HFFc6 (cell line): ENCODE results near the gene TEDC2. TPM values are rescaled to one million over a fixed set of nuclear protein-coding genes. Genes with fewer than 3 reads are reported as not detected.

Experiments
- DNase-seq: peaks from one replicate; pipeline ENCODE4 v3.0.0-alpha.2; 2018
- H3K27ac Mint-ChIP-seq: 2 replicates; pipeline ENCODE4 v1.8.0; 2020; ENCODE audit warnings: mild to moderate bottlenecking, mixed read lengths
- H3K27me3 Mint-ChIP-seq: 2 replicates; pipeline ENCODE4 v1.8.0; 2021; ENCODE audit warnings: mild to moderate bottlenecking, moderate library complexity, mixed read lengths; ENCODE audit not compliant: insufficient read depth
- H3K36me3 Mint-ChIP-seq: 2 replicates; pipeline ENCODE4 v1.8.0; 2021; ENCODE audit warnings: low read depth, mixed read lengths
- H3K4me1 Mint-ChIP-seq: 2 replicates; pipeline ENCODE4 v1.8.0; 2020; ENCODE audit warnings: low read depth, mixed read lengths
- H3K4me3 Mint-ChIP-seq: 2 replicates; pipeline ENCODE4 v1.8.0; 2020; ENCODE audit warnings: mild to moderate bottlenecking, moderate library complexity, mixed read lengths
- H3K9me3 Mint-ChIP-seq: 2 replicates; pipeline ENCODE4 v1.8.0; 2020; ENCODE audit warnings: mild to moderate bottlenecking, mixed read lengths
- CTCF ChIP-seq: fragments of 200-600 bp; sonication (generic); IDR thresholded peaks from 2 replicates; pipeline ENCODE4 v1.5.0; 2021; ENCODE audit warnings: antibody characterized with exemption, mild to moderate bottlenecking
- microRNA-seq: library from miRNA; unstranded; fragments of <30 nt; microRNA quantifications from one replicate; pipeline ENCODE4, GENCODE V29; 2019
- total RNA-seq, 6 experiments: library from RNA; stranded (reverse); fragmentation: NEBNext Ultra II Directional; extraction: Animal tissue kit (Norgen Biotek cat#: 25700); gene quantifications; 2 replicates in 1 of 6; 3 replicates in 5 of 6; pipeline ENCODE4 v1.2.3, GENCODE V29; 2021

TEDC2 gene
- total RNA-seq, 6 experiments from 2014 or later: 3.6 to 8.3 (median 8.0) TPM

DNA sequence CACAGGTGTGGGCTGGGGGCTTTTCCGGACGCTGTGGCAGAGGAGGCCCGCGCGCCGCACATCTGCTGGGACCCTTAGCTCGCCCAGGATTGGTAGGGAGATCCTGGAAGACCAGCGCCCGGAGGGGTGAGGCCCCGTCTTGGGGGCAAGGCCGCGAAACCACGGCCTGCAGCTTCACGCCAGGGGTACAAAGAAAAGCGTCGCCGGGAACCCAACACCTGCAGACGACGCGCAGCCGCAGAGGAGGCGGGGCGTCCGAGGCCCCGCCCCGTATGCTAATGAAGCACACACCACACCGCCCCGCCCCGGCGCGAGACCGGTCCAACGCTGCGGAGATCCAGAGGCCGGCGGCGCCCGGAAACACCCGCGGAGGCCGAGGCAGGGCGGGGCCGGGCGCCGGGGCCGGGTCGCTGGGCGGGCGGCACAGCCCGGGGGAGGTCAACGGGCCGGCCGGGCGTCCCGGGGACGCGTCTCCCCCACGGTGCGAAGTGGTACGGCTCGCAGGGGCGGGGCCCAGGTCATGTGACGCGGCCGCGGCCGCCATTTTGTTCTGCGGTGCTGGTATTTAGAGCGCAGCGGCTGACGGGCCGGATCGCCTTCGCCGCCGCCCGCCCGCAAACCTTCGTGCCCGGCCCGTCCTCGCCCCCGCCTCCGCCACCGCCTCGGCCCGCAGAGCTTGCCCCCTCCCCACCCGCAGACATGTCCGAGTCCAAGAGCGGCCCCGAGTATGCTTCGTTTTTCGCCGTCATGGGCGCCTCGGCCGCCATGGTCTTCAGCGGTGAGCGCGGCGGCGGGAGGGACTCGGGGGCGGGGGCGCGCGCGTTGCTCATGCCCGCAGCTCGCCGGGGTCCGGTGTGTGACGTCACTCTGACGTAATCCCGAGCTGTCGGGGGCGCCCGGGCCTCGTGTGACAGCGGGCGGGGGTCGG, 53.8 kb downstream of the TEDC2 start, which contains the start of gene ATP6V0C:
ATP6V0C (plus strand) TSS at position 548 of the 928 bp plus-strand sequence; CDS start at position 700, 152 bp downstream.
- peaks cover 54% of the 10 kb centered on the region for H3K4me1 Mint-ChIP-seq
- peak; percentile 79 for DNase-seq
- no peaks in the 10 kb centered on the region for H3K9me3 Mint-ChIP-seq
- peak within 1 kb of the TSS; percentile 93 for H3K4me3 Mint-ChIP-seq
- peaks cover 23% of the 10 kb centered on the region for H3K36me3 Mint-ChIP-seq
- H3K27me3 Mint-ChIP-seq: peaks cover 9% of the 10 kb centered on the region
- TF ChIP-seq CTCF: no peak
- H3K27ac Mint-ChIP-seq: peak within 1 kb of the TSS; percentile 93

Small RNAs within 50 kb of the gene (microRNA-seq; reads per million reads assigned to microRNA genes)
- gene MIR6767 (not detected), gene MIR6768 (not detected)

Other genes starting within 250 kb of the TEDC2 start
- 1 to 10 TPM; 1.1 to 2.6 (median 1.8) TPM for gene BRICD5, start 249.2 kb upstream of the TEDC2 start, total RNA-seq
- 10 to 100 TPM; 12.8 to 17.8 (median 15.1) TPM for gene PGP, start 245.3 kb upstream of the TEDC2 start, total RNA-seq
- 10 to 100 TPM; 15.8 to 19.8 (median 16.7) TPM for gene E4F1, start 236.5 kb upstream of the TEDC2 start, total RNA-seq
- 1 to 10 TPM in 4 of 6 experiments, under 1 TPM in 2; 0.82 to 1.5 (median 1.1) TPM for gene DNASE1L2, start 223.7 kb upstream of the TEDC2 start, total RNA-seq
- gene ECI1, start 208.5 kb upstream of the TEDC2 start, total RNA-seq: 10 to 100 TPM; 30.3 to 47.8 (median 35.4) TPM
- 100 to 1,000 TPM; 127 to 163 (median 140) TPM for gene RNPS1, start 192.0 kb upstream of the TEDC2 start, total RNA-seq
- 1 to 10 TPM; 1.9 to 3.6 (median 2.4) TPM for gene ABCA3, start 119.4 kb upstream of the TEDC2 start, total RNA-seq
- 10 to 100 TPM; 10.9 to 22.3 (median 19.8) TPM for gene CCNF, start 30.7 kb upstream of the TEDC2 start, total RNA-seq
- under 1 TPM; 0.22 to 0.47 (median 0.33) TPM for gene NTN3, start 11.2 kb downstream of the TEDC2 start, total RNA-seq
- 10 to 100 TPM; 15.8 to 30.3 (median 19.0) TPM for gene TBC1D24, start 15.0 kb downstream of the TEDC2 start, total RNA-seq
- gene ATP6V0C, start 53.8 kb downstream of the TEDC2 start, total RNA-seq: 100 to 1,000 TPM; 303 to 341 (median 309) TPM
- gene AMDHD2, start 60.3 kb downstream of the TEDC2 start, total RNA-seq: 10 to 100 TPM; 15.6 to 19.3 (median 18.6) TPM
- gene CEMP1, start 71.3 kb downstream of the TEDC2 start, total RNA-seq: not detected
- 10 to 100 TPM; 34.2 to 43.8 (median 37.0) TPM for gene PDPK1, start 77.9 kb downstream of the TEDC2 start, total RNA-seq
- gene KCTD5, start 222.4 kb downstream of the TEDC2 start, total RNA-seq: 10 to 100 TPM; 27.1 to 30.9 (median 28.8) TPM